Measurements from ENCODE around the gene EEA1.

The EEA1 gene

DNA sequence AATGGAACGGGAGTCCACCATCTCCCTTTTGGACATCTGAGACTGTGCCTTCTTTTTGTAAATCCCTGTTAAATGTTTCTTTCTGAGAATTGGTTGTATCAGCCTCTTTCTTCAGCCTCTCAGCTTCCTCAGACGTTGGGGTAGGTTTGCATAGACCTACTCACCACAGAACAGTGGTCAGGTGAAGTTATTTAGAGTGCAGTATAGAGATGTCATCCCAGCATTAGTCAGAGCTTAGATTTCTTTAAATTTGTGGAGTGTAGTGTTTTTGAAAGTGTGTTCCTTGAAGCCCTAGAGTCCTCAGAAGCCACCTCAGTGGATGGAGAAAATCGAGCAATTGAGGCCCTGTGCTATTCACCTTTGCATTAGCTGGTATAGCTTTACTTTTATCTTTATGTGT is 8.9 kb upstream of the EEA1 start:
- DNase-seq (ENCODE audit: low spot score): no peak

- DNase-seq (ENCODE audit: low spot score): no peak
These were observed 4.5 kb upstream of the EEA1 start for GRCh38 chr12:92933606-92934005.

DNA sequence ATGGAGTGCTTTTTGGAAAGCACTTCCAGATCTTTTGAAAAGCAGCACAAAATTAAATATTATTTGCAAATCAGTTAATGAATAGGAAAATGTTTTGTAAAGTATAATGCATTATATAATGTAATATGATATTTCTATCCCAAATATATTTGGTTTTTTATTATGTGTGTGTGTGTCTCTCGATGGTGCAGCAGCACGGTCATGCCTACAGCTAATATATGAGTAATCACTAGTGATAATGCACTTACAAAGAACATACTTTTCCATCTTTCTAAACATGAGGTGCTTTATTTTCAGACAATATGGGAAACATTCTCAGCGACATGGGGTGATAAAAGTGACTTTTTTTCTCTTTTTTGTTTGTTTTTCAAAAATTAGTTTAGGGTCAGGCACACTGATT is 1.3 kb upstream of the EEA1 start:
- no peak for DNase-seq (ENCODE audit: low spot score)

- DNase-seq (ENCODE audit: low spot score): no peak
These were observed 888 bp upstream of the EEA1 start for GRCh38 chr12:92929983-92930382.

DNA sequence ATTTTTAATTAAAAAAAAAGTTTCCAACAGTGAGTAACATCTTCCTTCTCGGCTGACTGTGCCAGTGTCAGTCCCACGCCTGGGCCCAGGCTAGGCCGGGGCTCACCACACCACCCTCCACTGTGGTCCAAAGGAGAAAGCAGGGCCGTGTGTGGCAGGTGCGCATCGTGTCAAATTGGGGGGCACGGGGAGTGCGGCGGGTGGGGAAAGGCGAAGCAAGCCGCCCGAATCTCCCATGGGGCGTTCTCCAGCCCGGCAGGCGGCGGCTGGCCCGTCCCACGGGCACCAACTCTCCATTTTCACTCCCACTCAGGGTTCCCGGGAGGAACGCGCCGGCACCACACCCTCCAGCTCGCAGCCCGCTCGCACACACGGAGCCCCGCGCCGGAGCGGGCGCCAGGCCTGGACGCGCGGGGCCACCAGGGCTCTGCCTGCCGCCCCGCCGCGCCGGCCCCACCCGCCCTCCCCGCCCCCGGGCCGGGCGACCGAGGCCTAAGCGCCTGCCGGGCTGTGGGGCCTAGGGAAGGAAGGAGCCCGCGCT is 604 bp downstream of the EEA1 start:
- DNase-seq (ENCODE audit: low spot score): no peak

- peak; percentile 54 for DNase-seq (ENCODE audit: low spot score)
These were observed 1.4 kb downstream of the EEA1 start for GRCh38 chr12:92927436-92928281.

DNA sequence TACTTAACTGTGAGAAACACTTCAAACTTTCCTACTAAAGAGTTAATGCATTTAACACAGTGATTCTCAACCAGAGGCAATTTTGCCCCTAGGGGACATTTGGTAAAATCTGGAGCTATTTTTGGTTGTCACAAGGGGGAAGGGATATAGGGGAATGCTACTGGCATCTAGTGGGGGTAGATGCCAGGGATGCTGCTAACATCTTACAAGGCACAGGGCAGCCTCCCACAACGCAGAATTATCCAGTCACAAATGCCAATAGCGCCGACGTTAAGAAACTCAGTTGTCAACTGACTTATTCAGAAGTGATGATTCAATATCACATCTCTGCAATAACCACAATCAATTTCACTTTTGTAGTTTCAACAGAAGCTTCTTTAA is 2.0 kb downstream of the EEA1 start:
- peak; percentile 10 for DNase-seq (ENCODE audit: low spot score)

DNA sequence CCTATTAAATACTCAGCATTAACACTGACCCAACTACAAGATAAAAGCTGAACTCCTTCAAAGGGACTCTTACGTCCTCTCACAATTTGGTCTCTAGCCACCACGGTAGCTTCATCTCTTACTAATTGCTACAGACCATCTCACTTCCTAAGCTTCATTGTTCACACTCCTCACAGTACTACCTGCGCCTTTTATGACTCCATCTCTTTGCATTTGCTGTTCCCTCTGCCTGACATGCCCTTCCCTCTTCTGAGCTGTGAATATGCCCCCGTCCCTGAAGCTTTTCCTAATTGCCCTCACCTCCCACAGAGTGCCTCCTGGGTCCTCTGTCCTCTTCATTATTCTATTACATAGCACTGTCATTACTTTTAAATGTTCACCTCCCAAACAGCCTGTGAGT is 2.5 kb downstream of the EEA1 start:
- DNase-seq (ENCODE audit: low spot score): no peak

DNA sequence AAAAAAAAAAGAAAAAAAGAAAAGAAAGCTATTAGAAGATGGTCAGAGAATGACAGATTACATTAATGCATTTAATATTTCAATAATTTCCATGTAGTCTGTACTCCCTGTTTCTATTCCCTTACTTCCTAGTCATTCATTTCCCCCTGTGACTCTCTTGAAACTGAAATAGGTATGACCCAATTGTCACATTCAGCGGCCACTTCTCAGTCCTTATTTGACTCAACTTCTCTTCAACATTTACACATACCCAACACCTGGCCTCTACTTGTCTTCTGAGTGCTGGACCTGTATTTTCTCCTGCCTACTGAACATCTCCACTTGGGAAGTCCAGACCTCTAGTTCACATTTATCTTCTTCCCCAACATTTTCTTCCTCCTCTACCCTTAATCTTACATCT is 7.2 kb downstream of the EEA1 start:
- no peak for DNase-seq (ENCODE audit: low spot score)

GRCh38 chr12:92915365-92915764 is 13.7 kb downstream of the EEA1 start:
- DNase-seq (ENCODE audit: low spot score): no peak

DNA sequence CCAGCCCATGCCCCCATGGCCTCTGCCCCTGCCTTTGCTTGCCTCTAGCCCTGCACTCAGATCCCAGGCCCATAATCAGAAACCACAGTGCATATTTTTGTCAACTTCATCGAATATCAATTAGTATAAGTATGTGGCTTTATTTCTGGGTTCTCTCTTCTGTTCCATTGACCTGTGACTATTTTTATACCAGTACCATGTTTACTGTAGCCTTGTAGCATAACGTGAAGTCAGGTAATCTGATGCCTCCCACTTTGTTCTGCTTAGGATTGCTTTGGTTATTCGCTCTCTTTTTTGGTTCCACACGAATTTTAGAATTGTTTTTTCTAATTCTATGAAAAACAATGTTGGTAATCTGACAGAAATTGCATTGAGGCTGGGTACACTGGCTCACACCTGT is 14.9 kb downstream of the EEA1 start:
- DNase-seq (ENCODE audit: low spot score): no peak

DNA sequence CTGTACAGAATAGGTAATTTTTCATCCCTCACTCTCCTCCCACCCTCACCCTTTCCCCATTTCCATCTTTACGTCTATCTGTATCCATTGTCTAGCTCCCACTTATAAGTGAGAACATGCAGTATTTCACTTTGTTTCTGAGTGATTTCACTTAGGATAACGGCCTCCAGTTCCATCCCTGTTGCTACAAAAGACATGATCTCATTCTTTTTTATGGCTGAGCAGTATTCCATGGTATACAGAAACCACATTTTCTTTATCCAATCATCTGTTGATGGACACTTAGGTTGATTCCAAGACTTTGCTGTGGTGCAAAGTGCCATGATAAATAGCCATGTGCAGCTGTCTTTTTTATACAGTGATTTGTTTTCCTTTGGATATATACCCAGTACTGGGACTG is 16.4 kb downstream of the EEA1 start:
- DNase-seq (ENCODE audit: low spot score): no peak

GRCh38 chr12:92912052-92912451 is 17.0 kb downstream of the EEA1 start:
- DNase-seq (ENCODE audit: low spot score): no peak

GRCh38 chr12:92911339-92911738 is 17.8 kb downstream of the EEA1 start:
- no peak for DNase-seq (ENCODE audit: low spot score)

GRCh38 chr12:92908108-92908507 is 21.0 kb downstream of the EEA1 start:
- DNase-seq (ENCODE audit: low spot score): no peak

DNA sequence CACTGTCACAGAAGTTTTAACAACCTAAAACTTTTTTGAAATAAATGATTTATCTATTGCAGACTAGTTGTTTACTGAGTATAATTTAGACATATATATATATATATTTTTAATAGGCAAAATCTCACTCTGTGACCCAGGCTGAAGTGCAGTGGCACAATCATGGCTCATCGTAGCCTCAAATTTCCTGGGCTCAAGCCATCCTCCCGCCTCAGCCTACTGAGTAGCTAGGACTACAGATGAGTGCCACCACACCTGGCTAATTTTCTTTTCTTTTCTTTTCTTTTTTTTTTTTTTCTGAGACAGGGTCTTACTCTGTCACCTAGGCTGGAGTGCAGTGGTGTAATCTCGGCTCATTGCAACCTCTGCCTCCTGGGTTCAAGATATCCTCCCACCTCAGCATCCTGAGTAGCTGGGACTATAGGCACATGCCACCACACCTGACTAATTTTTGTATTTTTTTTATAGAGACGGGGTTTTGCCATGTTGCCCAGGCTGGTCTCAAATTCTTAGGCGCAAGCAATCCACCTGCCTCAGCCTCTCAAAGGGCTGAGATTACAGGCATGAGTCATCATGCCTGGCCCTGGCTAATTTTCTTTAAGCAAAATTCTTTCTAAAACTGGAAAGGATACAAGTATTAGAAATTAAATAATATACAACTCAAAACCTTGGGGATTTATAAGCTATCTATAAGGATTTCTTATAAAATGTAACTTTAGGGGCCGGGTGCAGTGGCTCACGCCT is 23.1 kb downstream of the EEA1 start:
- no peak for DNase-seq (ENCODE audit: low spot score)

DNA sequence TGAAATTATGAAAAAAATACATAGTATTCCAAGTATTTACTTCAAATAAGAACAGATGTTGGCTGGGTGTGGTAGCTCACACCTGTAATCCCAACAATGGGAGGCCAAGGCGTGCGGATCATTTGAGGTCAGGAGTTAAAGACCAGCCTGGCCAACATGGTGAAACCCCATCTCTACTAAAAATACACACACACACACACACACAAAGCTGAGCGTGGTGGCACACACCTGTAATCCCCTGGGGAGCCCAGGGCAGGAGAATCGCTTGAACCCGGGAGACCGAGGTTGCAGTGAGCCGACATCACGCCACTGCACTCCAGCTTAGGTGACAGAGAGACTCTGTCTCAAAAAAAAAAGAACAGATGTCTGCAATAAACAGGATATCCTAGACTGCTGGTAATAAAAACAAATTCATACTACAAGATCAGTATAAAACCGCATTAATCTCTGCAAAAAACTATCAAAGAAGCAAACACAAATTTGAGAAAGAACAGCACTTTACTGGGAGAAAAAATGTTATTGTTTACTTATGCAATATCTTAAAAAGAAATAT is 23.8 kb downstream of the EEA1 start:
- no peak for DNase-seq (ENCODE audit: low spot score)

DNA sequence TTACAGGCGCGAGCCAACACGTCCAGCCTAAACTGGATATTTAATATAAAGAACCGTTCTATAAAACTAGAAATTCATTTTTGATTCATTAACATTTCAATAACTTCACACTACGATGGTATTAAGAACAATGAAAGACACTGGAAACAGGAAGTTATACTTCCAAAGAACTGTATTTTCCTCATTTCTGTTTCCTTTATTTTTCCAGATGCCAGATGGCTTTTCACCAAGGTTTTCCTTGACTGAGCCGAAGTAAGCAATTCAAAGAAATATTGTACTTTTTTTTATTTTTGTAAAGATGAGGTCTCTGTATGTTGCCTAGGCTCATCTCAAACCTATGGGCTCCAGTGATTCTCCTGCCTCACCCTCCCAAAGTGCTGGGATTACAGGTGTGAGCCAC is 28.2 kb downstream of the EEA1 start:
- DNase-seq (ENCODE audit: low spot score): no peak

DNA sequence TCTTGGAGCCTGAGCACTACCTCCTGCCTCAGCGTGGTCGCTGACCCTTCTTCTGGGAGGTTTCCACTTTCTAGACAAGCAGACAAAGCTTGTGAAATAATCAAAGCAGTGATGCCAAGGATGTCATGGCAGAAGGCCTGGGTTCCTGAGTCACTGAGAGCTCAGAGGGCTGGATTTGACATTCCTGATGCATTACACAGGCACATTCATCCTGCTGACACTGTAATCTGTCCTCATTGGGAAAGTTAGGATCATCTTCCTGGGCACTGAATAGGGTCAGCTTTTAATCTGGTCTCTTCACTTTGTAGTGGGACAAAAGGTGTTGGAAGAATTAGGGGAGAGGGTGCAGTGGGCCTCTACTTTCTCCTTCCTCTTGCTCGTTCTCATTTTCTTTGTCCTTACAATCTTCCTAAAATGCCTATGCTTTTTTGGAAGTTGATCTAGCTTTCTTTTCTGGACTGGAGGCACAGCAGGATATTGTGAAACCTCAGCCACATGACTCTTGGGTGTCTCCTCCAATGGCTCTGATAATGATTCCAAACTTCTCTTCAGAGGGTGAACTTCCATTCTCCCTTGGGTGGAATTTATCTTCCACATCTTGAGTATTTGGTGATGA is 29.6 kb downstream of the EEA1 start:
- peak; percentile 63 for DNase-seq (ENCODE audit: low spot score)

DNA sequence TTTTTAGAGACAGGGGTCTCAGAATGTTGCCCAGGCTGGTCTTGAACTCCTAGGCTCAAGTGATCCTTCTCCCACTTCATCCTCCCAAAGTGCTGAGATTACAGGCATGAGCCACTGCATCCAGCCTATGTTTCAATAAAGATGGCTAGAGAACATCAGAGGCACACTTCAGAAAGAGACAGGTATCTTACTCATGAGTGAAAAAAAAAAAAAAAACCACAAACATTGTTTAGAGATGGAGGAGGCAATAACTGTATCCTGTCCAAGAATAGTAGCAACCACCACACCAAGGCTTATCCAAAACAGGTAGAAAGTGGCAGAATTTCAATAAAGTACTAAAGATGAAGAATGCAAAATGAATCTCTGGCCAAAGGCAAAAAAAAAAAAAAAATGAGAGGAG is 30.3 kb downstream of the EEA1 start:
- DNase-seq (ENCODE audit: low spot score): no peak

DNA sequence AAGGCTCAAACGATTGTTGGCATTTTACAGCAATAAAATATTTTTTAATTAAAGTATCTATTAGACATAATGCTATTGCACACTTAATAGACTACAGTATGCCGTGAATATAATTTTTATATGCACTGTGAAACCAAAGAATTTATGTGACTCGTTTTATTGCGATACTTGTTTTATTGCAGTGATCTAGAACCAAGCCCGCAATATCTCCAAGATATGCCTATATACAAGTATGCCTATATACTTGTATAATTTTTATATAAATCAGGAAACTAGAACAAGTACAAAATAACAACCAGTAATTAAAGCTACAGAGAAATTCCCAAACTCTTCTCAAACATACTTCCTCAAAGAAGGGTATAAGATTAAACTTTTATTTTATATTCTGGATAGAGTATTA is 31.3 kb downstream of the EEA1 start:
- DNase-seq (ENCODE audit: low spot score): no peak

- DNase-seq (ENCODE audit: low spot score): no peak
These were observed 38.4 kb downstream of the EEA1 start for GRCh38 chr12:92890601-92891106.

Measured in SW480 (cell line).